ENCODE results near the gene FBLN2. TPM values are rescaled to one million over a fixed set of nuclear protein-coding genes. Genes with fewer than 3 reads are reported as not detected.

Gene FBLN2
- polyA plus RNA-seq, 2 of the 4 experiments (the other 2 are of a cell fraction) = 1.1 to 2.7 TPM

- no peak for TF ChIP-seq KDM5A (IDR thresholded peaks at IDR 0.05)
These were observed 15.0 kb downstream of the FBLN2 start (continued) for GRCh38 chr3:13563911-13564310.

DNA sequence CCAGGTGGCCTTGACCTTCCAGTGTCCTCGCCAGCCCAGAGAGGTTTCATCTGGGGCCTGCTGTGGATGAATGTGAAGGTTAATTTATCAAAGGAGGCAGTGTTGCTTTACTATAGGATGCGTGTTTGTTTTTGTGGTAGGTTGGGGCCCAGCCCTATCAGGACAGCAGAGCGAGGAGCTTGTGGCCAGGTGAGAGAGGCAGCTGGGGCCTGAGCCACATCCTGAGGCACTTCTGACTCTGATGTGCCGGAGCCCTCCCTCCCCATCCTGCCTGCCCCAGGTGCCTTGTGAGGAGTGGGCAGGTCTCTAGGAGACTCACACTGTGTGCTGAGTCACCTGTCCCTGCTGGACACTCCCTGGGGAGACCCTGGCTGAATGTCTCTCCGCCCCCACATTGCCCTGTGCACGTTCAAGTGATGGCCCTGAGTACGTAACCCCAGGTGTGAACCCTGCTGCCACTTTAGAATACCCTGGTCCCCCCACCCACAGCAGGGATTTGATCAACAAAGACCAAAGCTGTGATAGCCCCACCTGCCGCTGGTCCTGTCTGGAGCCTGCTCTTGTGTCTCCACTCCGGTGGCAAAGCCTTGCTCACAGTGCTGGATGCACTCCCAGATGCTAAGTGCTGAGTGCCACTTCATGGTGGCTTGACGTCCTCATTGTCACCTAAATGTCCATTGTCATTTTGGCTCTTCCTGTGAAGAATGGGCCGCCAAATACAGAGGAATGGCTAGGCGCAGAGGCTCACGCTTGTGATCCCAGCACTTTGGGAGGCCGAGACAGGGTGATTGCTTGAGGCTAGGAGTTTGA, 16.0 kb downstream of the FBLN2 start:
- no peak for FAIRE-seq

GRCh38 chr3:13565581-13566452, 16.9 kb downstream of the FBLN2 start:
- 83% methylated on average over 16 of the region's 17 CpGs for WGBS (ENCODE audit: missing lambda C conversion rate)
- Histone ChIP-seq H3K27ac (no peak overlapping the region), H3K4me1 (no peaks in the 10 kb centered on the region), H3K9me3 (no peaks in the 10 kb centered on the region), H3K4me2 (no peak overlapping the region), H3K4me3 (no peak overlapping the region)
- ATAC-seq = no peak
- POLR2A ChIA-PET = no interaction called here
- DNase-seq (ENCODE audit: low read depth in 1 of 2, low spot score in 1 of 2) = no peak
- FAIRE-seq = no peak
- no peak for TF ChIP-seq JUN (IDR thresholded peaks at IDR 0.05)
- TF ChIP-seq RAD21 (conservative IDR thresholded peaks at IDR 0.05 in 1 of 2, IDR thresholded peaks at IDR 0.05 in 1 of 2) = no peak
- TF ChIP-seq CBX2 (IDR thresholded peaks at IDR 0.05; ENCODE audit: borderline replicate concordance, low read depth) = no peak
- TF ChIP-seq CTCF (IDR thresholded peaks at IDR 0.05) = no peak
- TF ChIP-seq CEBPB (IDR thresholded peaks at IDR 0.05) = no peak
- no peak for TF ChIP-seq USF2 (IDR thresholded peaks at IDR 0.05)
- no peak for TF ChIP-seq TFCP2L1 (CRISPR knock-in tag; IDR thresholded peaks at IDR 0.05)
- CTCF ChIA-PET = interaction anchor here (0.7 to 1.2 kb wide), 4 partner anchors 70 to 92 kb away, joined by 3 to 6 read pairs (median 4); no protein-coding TSS in a partner anchor

More for the DNA sequence above, 16.0 kb downstream of the FBLN2 start:
- ChIA-PET POLR2A (no interaction called here), CTCF (interaction anchor here (1.2 to 1.5 kb wide), 2 partner anchors 83 to 93 kb away, joined by 3 to 5 read pairs; no protein-coding TSS in a partner anchor)
- Histone ChIP-seq H3K4me3 (no peak overlapping the region), H3K4me1 (no peaks in the 10 kb centered on the region), H3K4me2 (no peak overlapping the region), H3K27ac (no peak overlapping the region), H3K9me3 (no peaks in the 10 kb centered on the region)
- ATAC-seq (no peak), DNase-seq (ENCODE audit: low read depth in 1 of 2, low spot score in 1 of 2) (no peak)
- 81% methylated on average over 14 of the region's 14 CpGs for WGBS (ENCODE audit: missing lambda C conversion rate)
- no peak for TF ChIP-seq RARB (CRISPR knock-in tag; IDR thresholded peaks at IDR 0.05)
- no peak for TF ChIP-seq TP53 (CRISPR knock-in tag; IDR thresholded peaks at IDR 0.05)

DNA sequence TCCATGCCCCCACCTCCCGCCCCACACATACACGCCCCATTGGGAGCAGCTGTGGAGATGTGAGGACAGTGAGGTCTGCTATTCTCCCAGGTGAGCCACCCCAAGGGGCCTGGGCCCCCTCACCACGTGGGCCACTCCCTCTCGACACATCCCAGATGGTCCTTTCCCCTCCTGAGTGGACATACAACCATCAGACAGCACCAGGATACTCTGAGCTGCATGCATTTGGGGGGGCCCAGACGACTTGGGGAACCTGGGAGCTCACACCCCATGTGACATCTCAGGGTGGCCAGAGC, 17.5 kb downstream of the FBLN2 start:
- CTCF ChIA-PET = interaction anchor here (0.7 to 1.2 kb wide), 4 partner anchors 70 to 89 kb away, joined by 3 to 6 read pairs (median 4); no protein-coding TSS in a partner anchor
- 41% methylated on average over 4 of the region's 5 CpGs for WGBS (ENCODE audit: missing lambda C conversion rate)
- Histone ChIP-seq H3K4me1 (no peaks in the 10 kb centered on the region), H3K4me2 (no peak overlapping the region), H3K9me3 (no peaks in the 10 kb centered on the region), H3K4me3 (no peak overlapping the region), H3K27ac (no peak overlapping the region)
- DNase-seq (ENCODE audit: low read depth in 1 of 2, low spot score in 1 of 2) (no peak), FAIRE-seq (no peak), ATAC-seq (no peak)
- POLR2A ChIA-PET = no interaction called here
- TF ChIP-seq, protein P1, sequence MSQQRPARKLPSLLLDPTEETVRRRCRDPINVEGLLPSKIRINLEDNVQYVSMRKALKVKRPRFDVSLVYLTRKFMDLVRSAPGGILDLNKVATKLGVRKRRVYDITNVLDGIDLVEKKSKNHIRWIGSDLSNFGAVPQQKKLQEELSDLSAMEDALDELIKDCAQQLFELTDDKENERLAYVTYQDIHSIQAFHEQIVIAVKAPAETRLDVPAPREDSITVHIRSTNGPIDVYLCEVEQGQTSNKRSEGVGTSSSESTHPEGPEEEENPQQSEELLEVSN (IDR thresholded peaks at IDR 0.05; ENCODE audit: borderline replicate concordance, low read depth) = no peak
- TF ChIP-seq EHMT2 (IDR thresholded peaks at IDR 0.05; ENCODE audit: low read depth) (no peak), POLR2A (IDR thresholded peaks at IDR 0.05; ENCODE audit: low read length) (no peak), ESRRA (IDR thresholded peaks at IDR 0.05; ENCODE audit: borderline replicate concordance, low read length) (no peak), RNF2 (IDR thresholded peaks at IDR 0.05; ENCODE audit: borderline replicate concordance, low read depth) (no peak), HOXA7 (CRISPR knock-in tag; IDR thresholded peaks at IDR 0.05) (no peak), FOXS1 (CRISPR knock-in tag; IDR thresholded peaks at IDR 0.05) (no peak), TP53 (CRISPR knock-in tag; IDR thresholded peaks at IDR 0.05) (no peak), EP300 (IDR thresholded peaks at IDR 0.05) (no peak), KDM5A (IDR thresholded peaks at IDR 0.05) (no peak), HOXB13 (CRISPR knock-in tag; IDR thresholded peaks at IDR 0.05; ENCODE audit: low read depth) (no peak), MYC (IDR thresholded peaks at IDR 0.05; ENCODE audit: borderline replicate concordance, low read length) (no peak)
- TF ChIP-seq, protein P2, sequence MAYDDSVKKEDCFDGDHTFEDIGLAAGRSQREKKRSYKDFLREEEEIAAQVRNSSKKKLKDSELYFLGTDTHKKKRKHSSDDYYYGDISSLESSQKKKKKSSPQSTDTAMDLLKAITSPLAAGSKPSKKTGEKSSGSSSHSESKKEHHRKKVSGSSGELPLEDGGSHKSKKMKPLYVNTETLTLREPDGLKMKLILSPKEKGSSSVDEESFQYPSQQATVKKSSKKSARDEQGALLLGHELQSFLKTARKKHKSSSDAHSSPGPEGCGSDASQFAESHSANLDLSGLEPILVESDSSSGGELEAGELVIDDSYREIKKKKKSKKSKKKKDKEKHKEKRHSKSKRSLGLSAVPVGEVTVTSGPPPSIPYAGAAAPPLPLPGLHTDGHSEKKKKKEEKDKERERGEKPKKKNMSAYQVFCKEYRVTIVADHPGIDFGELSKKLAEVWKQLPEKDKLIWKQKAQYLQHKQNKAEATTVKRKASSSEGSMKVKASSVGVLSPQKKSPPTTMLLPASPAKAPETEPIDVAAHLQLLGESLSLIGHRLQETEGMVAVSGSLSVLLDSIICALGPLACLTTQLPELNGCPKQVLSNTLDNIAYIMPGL (CRISPR knock-in tag; IDR thresholded peaks at IDR 0.05; ENCODE audit: borderline replicate concordance) = no peak
- TF ChIP-seq, protein P3, sequence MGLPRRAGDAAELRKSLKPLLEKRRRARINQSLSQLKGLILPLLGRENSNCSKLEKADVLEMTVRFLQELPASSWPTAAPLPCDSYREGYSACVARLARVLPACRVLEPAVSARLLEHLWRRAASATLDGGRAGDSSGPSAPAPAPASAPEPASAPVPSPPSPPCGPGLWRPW (IDR thresholded peaks at IDR 0.05) = no peak
- TF ChIP-seq, protein P4, sequence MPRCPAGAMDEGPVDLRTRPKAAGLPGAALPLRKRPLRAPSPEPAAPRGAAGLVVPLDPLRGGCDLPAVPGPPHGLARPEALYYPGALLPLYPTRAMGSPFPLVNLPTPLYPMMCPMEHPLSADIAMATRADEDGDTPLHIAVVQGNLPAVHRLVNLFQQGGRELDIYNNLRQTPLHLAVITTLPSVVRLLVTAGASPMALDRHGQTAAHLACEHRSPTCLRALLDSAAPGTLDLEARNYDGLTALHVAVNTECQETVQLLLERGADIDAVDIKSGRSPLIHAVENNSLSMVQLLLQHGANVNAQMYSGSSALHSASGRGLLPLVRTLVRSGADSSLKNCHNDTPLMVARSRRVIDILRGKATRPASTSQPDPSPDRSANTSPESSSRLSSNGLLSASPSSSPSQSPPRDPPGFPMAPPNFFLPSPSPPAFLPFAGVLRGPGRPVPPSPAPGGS (IDR thresholded peaks at IDR 0.05) = no peak

Data from A549 (cell line).